ENCODE measurements around the gene NHS.

DNA sequence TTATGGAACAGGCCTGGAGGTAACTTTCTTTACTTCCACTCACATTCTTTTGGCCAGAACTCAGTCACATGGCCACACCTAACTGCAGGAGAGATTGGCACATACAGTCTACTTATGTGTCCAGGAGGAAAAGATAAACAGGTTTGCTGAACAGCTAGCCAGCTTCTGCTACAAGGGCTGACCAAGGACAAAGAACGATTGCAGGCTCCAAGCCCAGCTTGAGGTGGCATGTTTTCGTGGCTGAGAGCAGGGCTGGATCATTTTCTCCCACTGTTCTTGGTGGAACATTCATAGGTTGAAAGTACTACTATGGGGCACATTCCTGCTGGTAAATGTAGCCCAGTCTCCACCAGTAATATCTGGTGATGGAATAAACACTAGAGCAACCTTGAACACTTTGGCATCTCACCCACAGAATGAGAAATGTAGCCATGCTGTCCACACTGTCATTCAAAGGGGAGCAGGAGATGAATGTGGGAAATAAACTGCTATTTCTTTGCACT is 28.2 kb downstream of the NHS start:
- no peak for TF ChIP-seq CTCF (IDR thresholded peaks at IDR 0.05)
- TF ChIP-seq ZFX (IDR thresholded peaks at IDR 0.05; ENCODE audit: borderline replicate concordance): no peak
